Hepatocyte (in vitro differentiated cells): ENCODE results near the gene SYT1.

Experiments used
- CTCF ChIP-seq: fragments of 200-600 bp; sonication (generic); IDR thresholded peaks from 2 replicates; pipeline ENCODE4 v1.5.1; 2016; ENCODE audit warnings: antibody characterized with exemption, mild to moderate bottlenecking; ENCODE audit not compliant: poor library complexity
- EZH2 ChIP-seq: fragments of 200-600 bp; sonication (generic); IDR thresholded peaks from 2 replicates; pipeline ENCODE4 v1.6.1; 2016; ENCODE audit warnings: antibody characterized with exemption, mild to moderate bottlenecking, borderline replicate concordance
- EZH2phosphoT487 ChIP-seq: fragments of 200-600 bp; sonication (generic); IDR thresholded peaks from one replicate; pipeline ENCODE4 v1.6.1; 2018; ENCODE audit warnings: antibody characterized with exemption, mild to moderate bottlenecking, low read depth, moderate library complexity; ENCODE audit not compliant: unreplicated experiment, severe bottlenecking

DNA sequence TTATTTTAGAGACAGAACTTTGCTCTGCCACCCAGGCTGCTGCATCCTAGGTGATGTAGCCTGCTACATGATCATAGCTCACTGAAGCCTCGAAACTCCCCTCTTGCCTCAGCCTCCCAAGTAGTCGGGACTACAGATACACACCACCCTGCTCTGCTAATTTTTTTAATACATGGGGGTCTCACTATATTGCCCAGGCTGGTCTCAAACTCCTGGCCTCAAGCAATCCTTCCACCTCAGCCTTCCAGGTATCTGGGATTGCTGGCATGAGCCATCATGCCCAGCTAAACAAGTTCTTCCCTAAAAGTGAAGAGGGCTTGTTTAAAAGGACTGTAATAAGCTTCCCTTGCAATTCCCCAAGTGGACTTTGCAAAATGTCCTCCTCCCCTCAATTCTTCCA is 515.8 kb downstream of the SYT1 start:
- TF ChIP-seq EZH2, result no peak
- TF ChIP-seq CTCF, result no peak
- no peak for TF ChIP-seq EZH2phosphoT487
